Posterior vena cava (tissue), 2 donors: ENCODE data around the gene BMF. TPM values are rescaled to one million over a fixed set of nuclear protein-coding genes. Genes with fewer than 3 reads are reported as not detected.

Experiments
- DNase-seq: peaks from one replicate; pipeline ENCODE4 v3.0.0-alpha.2; 2020; ENCODE audit warnings: low spot score
- intact Hi-C, 2 donors: fragments of 100-400 bp; cut with DNase I; formaldehyde crosslinking; loops; one replicate each; pipeline versions ENCODE4 v1.14.1 to v1.14.2; 2022 to 2023
- total RNA-seq, 2 donors: library from RNA; stranded (reverse); fragmentation: NEBNext Ultra II Directional; extraction: Animal tissue kit (Norgen Biotek cat#: 25700); gene quantifications; one replicate each; pipeline ENCODE4 v1.2.1, GENCODE V29; 2021
- donor health status: DM: yes; HTN: yes; CAD: no.
- donor health status: DM: yes; HTN: yes; CAD: no.

The BMF gene
- total RNA-seq, 2 donors from 2014 or later, result 3.0 to 5.0 TPM

DNA sequence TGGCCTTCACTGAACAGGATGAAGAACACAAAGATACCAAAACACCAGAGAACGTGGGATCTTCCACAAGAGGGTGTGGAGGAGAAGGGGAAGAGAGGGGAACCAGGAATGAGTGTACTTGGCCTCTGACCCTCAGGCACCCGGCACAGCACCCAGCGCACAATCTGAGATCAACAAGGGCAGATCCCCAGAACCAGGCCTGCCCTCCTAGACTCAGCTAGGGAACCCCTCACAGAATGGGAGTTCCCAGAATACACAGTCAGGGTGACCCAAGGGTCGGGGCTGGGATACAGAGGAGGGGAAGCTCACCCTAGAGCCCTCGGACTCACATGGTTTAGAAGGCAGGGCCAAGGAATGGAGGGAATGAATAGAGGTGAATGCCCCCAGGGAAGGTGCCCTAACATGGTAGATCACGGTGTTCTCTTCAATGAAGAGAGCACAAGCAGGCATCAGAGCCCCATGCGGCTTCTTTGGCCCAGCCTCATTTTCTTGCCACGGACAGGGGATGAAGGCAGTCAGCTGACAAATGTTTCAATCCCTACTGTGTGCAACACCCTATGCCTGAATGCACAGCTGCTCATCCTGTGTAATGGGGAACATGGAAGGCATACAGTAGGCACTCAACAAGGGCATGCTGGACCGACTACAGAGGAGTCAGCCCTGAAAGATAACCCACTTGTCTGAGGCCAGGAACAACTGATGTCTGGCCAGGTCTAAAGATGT, 13.1 kb downstream of the BMF start:
- peak; percentile 53 for DNase-seq

DNA sequence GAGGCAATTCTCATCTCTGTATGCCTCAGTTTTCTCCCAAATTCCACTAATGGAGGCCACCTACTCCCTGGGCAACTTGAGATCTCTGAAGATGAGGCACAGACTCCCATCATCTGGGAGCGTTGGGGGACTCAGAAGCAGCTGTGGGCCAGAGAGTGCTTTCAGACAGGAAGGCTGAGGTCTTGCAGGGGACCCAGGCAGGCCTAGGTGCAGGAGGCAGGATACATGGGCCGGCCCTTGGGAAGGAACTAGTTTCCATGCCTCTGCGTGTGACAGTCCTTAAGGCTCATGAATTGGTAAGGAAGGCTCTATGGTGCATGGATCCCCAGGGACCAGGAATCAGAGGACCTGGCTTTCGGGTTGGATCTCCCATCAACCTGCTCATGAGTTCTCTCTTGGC, 14.5 kb downstream of the BMF start:
- intact Hi-C loops, result no loop called here
- peak; percentile 55 for DNase-seq

More for the DNA sequence above, 13.1 kb downstream of the BMF start:
- intact Hi-C loops, result no loop called here

DNA sequence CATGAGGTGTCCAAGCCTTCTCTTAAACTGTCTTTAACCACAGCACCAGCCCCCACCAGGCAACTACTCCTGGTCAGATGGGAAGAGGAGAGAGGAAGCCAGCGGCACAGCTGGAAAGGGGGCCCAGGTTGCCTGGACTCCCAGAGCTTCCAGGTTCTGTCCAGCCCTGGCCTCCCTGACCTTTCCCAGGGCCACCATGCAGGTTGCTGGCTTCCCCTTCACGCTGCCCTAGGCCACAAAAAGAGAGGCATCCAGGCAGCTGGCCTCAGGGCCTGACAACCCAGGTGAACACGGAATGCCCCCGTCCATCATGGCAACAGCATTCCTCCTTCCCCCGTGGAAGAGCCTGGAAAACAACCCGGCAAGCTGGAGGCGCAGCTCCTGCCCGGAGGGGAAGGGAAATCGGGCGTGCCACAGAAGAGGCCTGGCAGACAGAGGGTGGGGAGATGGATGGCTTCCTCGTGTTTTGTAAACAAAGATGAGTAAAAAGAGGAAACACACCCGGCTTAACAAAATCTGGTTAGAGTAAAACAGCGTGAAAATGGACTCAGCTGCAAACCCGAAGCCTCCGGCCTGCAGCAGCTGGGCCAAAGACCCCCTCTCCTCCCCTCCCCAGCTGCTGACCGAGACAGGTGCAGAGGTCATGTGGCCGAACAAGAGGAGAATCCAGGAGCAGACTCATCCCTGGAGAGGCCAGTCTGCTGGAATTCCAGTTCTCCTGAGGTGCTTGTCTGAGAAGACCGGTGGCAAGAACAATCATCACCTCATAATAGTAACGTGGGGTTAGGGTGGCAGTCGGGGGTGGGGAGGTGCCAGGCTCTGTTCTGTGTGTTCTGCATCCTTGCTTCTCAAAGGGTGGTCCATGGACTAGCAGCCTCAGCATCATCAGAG, 15.5 kb downstream of the BMF start:
- DNase-seq, result peak; percentile 82
- intact Hi-C loops, result no loop called here

DNA sequence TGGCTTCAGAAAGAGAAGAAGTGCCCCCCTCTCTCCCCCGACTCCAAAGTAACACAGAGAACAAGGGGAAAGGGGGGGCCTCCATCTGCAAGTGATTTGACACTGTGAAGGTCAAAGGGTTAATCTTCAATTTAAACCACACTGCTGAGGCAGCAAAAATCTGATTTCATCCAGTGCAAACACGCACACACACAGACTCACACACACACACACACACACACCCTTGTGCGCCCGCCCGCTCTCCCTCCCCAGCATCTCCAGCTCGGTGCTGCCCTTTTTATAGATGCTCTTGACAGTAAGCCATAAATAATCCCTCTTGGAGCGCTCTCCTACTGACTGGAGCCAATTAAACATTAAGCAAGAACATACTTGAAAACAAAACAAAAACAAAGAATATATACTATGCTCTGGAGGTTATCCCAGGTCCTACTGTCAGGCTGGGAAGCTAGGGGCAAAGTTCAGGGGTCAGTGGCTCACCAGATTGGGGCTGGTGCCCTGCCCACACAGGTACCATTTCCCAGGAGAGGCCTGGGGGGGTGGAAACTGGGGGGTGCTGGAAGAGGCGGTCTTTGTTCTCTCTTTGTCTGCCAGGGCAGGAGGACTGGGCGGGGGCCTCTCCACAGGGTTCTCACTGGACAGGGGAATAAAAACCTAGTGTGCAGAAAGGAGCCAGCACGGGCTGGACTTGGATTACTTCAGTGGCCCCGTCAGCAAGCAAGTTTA, 16.3 kb downstream of the BMF start:
- intact Hi-C loops, result no loop called here
- peak; percentile 87 for DNase-seq

DNA sequence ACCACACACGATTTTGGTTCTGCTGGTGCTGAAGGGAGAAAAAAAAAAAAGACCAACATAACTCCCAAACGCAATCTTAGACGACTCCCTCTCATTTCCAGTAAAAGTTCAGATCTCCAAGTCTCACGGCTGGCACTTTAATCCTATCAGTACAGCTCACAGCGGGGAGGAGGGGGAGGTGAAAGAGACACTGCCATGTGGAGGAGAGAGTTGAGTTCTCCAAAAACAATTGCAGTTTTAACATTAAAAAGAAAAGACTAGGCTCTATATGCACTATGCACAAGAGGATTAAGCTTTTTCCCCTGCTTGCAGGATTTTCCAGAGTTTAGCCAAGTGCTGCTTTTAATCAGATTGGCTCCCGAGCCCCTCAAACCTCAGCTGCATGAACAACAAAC, 16.8 kb downstream of the BMF start:
- no peak for DNase-seq
- intact Hi-C loops, result no loop called here

DNA sequence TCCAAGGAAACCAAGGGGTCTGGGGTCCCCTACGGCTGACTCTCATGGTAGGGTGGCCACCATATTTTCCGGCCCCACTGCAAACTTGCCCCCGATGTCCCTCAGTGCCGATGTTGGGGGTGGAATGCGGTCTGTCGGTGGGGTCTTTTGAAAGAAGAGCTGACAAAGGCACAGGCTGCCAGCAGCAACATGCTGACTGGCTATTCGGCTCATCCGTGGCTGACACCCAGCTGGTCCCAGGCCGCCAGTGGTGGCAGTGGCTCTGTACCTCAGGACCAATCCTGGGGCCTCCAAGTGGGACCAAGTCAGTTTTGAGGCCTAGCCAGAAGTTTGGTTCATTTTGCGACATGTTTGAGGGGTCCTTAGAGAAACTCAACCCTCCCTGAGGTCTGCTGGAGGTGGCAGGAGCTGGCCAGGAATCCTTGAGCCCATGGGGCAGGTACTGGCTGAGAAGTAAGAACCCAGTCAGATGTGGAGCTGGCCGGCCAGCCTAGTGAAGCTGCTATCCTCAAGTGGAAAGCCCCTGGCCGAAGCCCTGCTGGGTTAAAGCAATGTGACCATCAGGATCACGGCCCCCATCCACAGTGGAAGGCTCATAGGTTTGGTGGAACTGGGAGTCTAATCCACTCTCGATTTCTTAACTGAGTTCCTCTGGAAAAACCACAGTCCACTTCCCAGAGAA, 17.8 kb downstream of the BMF start:
- peak; percentile 78 for DNase-seq
- intact Hi-C loops, result no loop called here

DNA sequence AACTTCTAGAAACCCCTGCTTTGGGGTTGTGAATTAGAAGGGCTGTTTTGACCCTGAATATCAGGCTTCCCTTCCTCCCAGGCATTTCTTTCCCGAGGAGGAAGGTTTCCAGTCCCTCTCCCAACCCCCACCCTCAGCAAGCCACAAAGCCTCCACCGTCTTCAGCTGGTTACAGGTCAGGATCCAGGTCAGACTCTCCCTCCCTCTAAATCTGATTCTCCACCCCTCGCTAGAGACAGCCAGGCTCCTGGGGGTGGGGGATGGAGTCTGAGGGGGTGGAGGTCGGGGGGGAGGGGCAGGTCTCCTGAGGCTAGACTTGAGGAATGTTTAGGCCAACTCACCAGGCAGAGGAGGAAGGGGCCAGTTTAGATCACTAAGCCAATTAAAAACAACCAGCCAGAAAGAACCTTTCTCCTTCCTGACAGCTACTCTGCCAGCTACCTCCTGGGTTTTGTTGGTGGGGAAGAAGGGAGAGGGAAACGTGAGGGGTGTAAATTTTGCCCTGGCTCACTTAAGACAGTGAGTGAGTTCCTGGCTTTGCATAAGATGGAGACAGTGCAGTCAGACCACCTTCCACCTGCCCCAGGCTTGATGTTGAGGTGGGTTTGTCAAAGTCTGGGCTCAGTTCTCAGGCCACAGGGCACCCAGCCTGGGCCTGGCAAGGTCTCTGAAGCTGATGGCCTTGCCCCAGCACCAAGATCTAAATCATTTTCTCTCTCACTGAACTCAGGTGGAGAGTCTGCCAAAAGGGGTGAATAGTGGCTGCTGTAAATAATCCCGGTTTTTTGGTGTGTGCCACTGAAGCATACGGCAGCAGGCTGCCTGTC, 19.5 kb downstream of the BMF start:
- intact Hi-C loops, result no loop called here
- peak; percentile 10 for DNase-seq

DNA sequence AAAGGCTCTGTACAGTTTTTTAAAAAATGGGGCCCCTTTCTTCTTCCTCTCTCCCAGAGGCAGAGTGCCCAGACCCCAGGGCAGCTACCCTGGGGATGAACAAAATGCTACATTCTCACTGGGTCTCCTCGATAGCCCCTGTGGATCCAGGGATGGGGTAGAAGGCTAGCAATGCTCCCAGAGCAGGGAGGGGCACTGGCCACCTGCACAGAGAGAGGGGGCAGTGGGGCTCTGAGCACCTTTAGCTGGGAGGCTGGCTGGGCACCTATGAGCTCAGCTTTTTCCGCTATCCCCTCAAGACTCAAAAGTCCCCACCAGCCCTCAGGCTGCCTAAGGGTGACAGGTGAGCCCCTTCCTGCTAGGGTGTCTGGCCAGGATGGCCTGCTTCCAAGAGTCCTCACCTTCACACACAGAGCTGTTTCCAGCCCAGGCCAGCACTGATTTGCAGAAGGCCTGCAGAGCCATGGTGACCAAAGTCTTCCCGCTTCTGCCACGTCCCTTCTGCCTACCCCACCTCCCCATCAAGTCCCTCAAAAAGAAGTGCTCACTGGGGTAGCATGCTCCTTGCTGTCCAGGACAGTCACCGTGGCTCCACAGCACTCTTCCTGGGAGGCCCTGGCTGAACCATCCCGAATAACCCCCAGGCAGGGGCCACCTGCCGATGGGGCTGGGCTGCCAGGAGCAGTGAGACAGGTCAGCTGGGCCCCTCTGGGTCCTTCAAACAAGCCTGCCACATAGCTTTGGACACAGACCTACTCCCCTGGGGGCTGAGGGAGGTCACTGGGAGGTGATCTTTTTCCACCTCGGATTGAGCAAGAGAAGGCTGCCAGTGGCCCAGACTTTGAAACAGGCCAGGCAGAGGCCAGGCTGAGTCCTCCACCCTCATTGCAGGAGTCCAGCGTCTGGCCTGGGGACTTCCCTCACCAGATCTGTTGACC, 20.4 kb downstream of the BMF start:
- DNase-seq, result peak; percentile 90
- intact Hi-C loops, result no loop called here

DNA sequence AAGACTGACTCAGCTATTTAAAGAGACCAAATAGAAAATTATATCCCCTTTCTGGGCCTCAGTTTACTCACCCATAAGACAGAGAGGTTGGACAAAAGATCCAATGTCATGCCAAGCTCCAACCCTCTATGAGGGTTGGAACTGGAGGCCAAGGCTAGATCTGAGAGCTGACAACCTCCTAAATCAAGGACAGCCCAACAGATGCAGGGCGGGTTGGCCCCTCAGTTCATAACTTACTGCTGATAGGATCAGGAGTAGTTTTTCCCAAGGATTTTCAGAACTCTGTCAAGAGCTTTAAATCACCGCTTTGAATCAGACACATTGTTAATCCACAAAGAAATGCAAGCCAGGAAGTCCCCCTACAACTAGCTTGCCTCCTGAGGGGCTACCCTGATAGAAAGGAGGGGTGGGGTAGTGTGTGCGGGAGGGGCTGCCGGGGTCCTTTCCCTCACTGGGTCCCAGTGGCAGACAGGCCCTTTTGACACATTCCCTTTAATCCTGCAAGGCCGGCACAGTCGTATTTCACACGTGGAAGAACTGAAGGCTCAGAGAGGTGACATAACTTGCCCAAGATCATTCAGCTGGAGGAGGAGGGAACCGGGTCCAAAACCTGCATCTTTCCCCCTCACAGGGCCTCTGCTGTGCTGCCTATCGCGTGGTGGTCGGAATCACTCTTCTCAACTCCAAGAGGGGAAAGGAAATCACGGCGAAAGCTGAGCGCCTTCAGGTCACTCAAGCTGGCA, 21.4 kb downstream of the BMF start:
- intact Hi-C loops, result no loop called here
- DNase-seq, result no peak

DNA sequence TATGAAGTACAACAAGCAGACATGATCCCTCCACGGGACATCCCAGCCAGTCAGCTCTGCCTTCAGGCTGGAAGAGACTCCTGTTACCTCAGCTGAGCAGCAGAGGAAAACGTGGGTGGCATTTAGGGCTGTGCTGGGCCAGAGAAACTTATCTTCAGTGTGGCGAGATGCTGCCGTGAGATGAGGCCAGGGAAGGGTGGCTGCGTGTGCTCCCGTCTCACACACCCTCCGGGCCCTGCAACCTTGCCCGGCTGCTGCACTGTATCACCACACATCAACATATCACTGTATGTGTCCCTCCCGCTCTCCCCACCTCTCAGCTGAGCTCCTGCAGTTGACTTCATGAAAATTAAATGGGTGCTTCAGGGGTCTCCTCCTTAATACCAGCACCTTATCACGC, 23.4 kb downstream of the BMF start:
- intact Hi-C loops, result no loop called here
- DNase-seq, result no peak

DNA sequence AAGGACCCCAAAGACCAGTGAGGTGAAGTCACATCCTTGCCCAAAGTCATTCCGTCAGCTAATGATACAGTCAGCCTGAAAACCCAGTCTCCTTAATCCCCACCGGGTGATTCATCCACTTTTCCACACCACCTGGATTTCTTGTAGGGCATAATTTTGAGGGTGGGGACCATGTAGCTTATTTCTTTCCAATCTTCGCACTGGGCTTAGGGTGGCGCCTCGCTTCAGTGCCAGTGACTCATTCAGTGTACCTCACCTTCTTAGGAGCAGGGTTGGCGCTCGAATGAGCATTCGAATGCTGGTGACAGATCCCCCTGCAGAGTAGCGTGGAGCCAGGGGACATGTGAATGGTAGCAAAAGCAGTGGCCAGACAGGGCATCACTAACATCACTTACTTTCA, 24.0 kb downstream of the BMF start:
- DNase-seq, result no peak
- intact Hi-C loops, result no loop called here

DNA sequence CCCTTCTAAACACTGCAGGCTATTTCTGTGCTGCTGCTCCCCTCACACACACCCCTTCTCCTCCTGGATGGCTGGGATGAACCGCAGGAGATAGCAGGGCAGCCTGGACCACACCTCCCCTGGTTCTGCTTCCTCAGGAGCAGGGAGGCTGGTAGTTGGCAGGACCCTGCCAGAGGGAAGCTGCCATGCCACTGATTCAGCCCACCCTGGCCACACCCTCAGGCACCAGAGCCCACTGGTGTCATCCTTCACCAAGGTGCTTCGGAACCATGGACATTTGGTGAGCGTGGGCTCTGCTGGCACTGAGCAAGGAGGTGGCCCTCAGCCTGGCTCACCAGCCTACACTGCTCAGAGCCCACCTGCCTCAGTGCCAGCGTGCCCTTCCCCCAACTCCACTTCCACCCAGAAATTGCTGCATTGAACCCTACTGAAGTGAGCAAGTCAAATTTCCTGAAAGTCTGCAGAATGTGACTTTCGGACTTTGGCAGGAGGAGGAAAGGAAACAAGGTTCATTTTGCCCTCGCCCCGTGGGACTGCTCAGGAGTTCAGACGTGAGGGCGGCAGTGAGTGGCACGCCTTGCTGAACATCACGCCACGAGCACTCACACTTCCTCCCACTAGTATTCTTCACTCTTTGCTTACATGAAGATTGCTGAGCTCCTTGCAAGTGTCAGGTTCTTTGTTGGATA, 26.3 kb downstream of the BMF start:
- intact Hi-C loops, result no loop called here
- no peak for DNase-seq

DNA sequence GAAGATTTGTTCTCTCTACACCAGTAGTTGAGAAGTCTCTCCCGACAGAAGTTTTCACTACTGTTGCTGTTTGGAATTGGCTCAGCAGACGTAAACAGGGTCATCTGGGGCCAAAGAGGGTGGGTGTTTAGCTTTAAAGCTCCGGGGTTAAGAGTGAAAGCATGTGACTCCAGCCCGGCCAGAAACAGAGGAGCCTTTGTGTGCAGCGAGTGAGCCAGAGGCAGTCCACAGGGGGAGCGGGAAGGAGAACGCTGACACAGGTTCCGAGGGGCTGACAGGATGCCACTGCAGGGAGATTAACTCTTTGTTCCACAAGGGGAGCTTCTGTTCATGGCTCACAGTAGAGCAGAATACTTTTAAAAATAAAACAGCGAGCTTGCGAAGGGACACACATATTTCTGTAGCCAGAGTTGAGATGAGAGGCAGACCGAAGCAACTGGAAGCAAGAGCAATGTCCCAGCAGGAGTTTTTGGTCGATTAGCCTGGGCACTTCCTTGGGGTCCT, 26.9 kb downstream of the BMF start:
- intact Hi-C loops, result no loop called here
- DNase-seq, result peak; percentile 84

DNA sequence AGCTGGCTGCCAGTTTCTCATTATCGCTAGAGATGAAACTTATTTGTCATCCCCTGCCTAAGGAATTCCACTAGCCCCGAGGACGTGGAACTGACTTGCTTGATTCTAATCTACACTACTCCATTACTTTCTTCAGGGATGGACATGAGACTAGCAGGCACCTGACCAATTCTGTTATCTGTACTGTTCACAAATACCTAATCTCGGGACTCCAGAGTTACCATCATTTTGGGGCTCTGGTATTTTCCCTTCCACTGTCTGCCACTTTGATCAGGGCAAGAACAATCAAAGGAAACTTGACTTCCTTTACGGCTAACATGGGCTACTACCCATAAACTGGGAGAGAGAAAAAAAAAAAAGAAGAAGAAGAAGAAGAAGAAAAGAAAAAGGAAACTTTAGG, 27.8 kb downstream of the BMF start:
- no peak for DNase-seq
- intact Hi-C loops, result no loop called here

DNA sequence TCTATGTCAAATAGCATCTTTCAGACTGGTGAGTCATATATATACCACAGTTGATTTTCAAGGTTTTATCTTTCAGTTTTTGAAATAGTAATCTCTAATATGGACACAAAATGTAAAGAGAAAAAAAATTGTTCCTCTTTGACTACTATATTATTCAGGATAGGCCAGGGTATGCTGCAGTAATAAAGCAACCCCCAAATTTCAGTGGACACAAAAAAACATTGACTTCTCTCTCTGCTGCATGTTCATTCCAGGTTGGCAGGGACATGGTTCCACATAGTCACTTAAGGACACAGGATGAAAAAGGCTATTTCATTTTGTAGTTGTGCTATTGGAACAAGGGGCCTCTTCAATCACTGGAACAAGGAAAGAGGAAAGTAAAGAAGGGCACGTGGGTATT, 28.6 kb downstream of the BMF start:
- no peak for DNase-seq
- intact Hi-C loops, result no loop called here

DNA sequence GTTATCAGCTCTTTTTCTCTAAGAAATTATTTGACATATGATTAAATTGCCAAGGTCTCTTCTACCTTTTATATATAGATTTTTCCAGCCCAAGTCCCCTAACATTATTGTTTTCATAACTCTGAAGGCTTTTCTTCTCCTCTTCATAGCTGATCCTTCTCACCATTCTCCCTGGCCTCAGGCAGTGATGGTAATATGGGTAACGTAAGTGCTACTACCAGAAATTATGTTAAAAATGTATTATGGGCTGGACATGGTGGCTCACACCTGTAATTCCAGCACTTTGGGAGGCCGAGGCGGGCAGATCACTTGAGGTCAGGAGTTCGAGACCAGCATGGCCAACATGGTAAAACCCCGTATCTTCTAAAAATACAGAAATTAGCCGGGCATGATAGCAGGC, 29.2 kb downstream of the BMF start:
- peak; percentile 10 for DNase-seq
- intact Hi-C loops, result no loop called here
